Upper lobe of left lung (tissue), 4 donors: ENCODE results near the gene SNED1.

Experiments used
- EP300 ChIP-seq, 4 donors: sonication (generic); formaldehyde crosslinking; IDR thresholded peaks; one replicate each; pipeline ENCODE4 v1.5.1; 2017; ENCODE audit warnings: antibody characterized with exemption in 4 of 4, control low read depth in 2 of 4
- POLR2A ChIP-seq, 4 donors: fragments of 450-650 bp; IDR thresholded peaks; one replicate each; pipeline ENCODE4 v1.5.1; 2016 to 2017; ENCODE audit warnings: antibody characterized with exemption in 4 of 4, mild to moderate bottlenecking in 2 of 4
- TF ChIP-seq, protein P1 (sequence below), 6 experiments: fragments of 450-650 bp in 4 of 6; fragments of 200-600 bp in 2 of 6; sonication (generic) in 2 of 6; IDR thresholded peaks; one replicate each; pipeline ENCODE4 v1.5.1; 2016 to 2019; ENCODE audit warnings: antibody characterized with exemption in 6 of 6

DNA sequence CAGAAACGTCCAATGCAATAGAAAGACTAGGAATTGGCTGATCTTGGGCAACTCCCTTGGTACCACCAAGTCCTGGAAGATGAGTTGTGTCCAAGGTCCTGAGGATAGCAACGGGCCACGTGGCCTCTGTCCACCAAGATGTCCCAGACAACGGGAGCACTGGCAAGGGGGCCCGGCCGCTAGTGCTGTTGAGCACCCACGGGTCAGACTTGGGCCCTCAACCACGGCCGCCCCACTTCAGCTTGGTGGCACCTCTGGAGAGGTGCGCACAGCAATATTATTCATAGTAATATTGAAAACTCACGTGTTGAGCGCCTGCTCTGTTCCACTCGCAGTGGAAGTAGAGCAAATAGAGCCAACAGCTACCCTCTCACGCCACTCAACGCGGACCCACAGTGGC lies 131.9 kb downstream of the SNED1 start:
- TF ChIP-seq, protein P1, sequence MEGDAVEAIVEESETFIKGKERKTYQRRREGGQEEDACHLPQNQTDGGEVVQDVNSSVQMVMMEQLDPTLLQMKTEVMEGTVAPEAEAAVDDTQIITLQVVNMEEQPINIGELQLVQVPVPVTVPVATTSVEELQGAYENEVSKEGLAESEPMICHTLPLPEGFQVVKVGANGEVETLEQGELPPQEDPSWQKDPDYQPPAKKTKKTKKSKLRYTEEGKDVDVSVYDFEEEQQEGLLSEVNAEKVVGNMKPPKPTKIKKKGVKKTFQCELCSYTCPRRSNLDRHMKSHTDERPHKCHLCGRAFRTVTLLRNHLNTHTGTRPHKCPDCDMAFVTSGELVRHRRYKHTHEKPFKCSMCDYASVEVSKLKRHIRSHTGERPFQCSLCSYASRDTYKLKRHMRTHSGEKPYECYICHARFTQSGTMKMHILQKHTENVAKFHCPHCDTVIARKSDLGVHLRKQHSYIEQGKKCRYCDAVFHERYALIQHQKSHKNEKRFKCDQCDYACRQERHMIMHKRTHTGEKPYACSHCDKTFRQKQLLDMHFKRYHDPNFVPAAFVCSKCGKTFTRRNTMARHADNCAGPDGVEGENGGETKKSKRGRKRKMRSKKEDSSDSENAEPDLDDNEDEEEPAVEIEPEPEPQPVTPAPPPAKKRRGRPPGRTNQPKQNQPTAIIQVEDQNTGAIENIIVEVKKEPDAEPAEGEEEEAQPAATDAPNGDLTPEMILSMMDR (IDR thresholded peaks at IDR 0.05), result no peak
- TF ChIP-seq EP300 (IDR thresholded peaks at IDR 0.05) (no peak), POLR2A (IDR thresholded peaks at IDR 0.05) (no peak)
